Parathyroid adenoma (tissue), 2 donors: ENCODE measurements around the gene ADD2.

Source experiments
- H2AFZ ChIP-seq: fragments of 300-600 bp; sonication (generic); one replicate; pipeline ENCODE4 v1.7.0; 2017; ENCODE audit warnings: antibody characterized with exemption, mild to moderate bottlenecking
- H3K27ac ChIP-seq: fragments of 300-600 bp; sonication (generic); one replicate; pipeline ENCODE4 v1.7.0; 2017
- H3K27me3 ChIP-seq: fragments of 300-600 bp; sonication (generic); one replicate; pipeline ENCODE4 v1.7.0; 2017; ENCODE audit warnings: low read length; ENCODE audit not compliant: control insufficient read depth, insufficient read depth
- H3K36me3 ChIP-seq: fragments of 300-600 bp; sonication (generic); one replicate; pipeline ENCODE4 v1.7.0; 2017; ENCODE audit warnings: low read length; ENCODE audit not compliant: control insufficient read depth, insufficient read depth
- H3K4me1 ChIP-seq: fragments of 300-600 bp; sonication (generic); one replicate; pipeline ENCODE4 v1.7.0; 2017; ENCODE audit warnings: control low read depth
- H3K4me2 ChIP-seq: fragments of 300-600 bp; sonication (generic); one replicate; pipeline ENCODE4 v1.7.0; 2017; ENCODE audit warnings: low read length
- H3K4me3 ChIP-seq: fragments of 300-600 bp; sonication (generic); one replicate; pipeline ENCODE4 v1.7.0; 2017; ENCODE audit warnings: low read depth, low read length
- H3K79me2 ChIP-seq: fragments of 300-600 bp; sonication (generic); one replicate; pipeline ENCODE4 v1.7.0; 2017; ENCODE audit warnings: control low read depth
- H3K9ac ChIP-seq: fragments of 300-600 bp; sonication (generic); one replicate; pipeline ENCODE4 v1.7.0; 2017; ENCODE audit warnings: mild to moderate bottlenecking
- H3K9me3 ChIP-seq: fragments of 300-600 bp; sonication (generic); one replicate; pipeline ENCODE4 v1.7.0; 2017; ENCODE audit warnings: low read length; ENCODE audit not compliant: control insufficient read depth
- CTCF ChIP-seq: fragments of 300-600 bp; sonication (generic); IDR thresholded peaks from one replicate; pipeline ENCODE4 v1.7.0; 2017; ENCODE audit warnings: antibody characterized with exemption, mild to moderate bottlenecking
- donor health status: primary hyperparathyroidism.

The ADD2 gene

GRCh38 chr2:70747284-70747683, 20.7 kb downstream of the ADD2 start:
- Histone ChIP-seq H3K4me3 (no peak overlapping the region), H2AFZ (no peak overlapping the region), H3K79me2 (no peaks in the 10 kb centered on the region), H3K9ac (no peak overlapping the region), H3K4me1 (no peaks in the 10 kb centered on the region), H3K4me2 (no peak overlapping the region), H3K27me3 (no peaks in the 10 kb centered on the region), H3K27ac (no peak overlapping the region), H3K36me3 (no peaks in the 10 kb centered on the region), H3K9me3 (no peaks in the 10 kb centered on the region)
- no peak for TF ChIP-seq CTCF

- no peak overlapping the region for H2AFZ ChIP-seq
- H3K9ac ChIP-seq, result no peak overlapping the region
- no peak overlapping the region for H3K4me2 ChIP-seq
- no peaks in the 10 kb centered on the region for H3K79me2 ChIP-seq
- H3K27me3 ChIP-seq, result no peaks in the 10 kb centered on the region
- H3K27ac ChIP-seq, result no peak overlapping the region
- H3K4me1 ChIP-seq, result no peaks in the 10 kb centered on the region
- H3K36me3 ChIP-seq, result no peaks in the 10 kb centered on the region
- TF ChIP-seq CTCF, result no peak
- H3K9me3 ChIP-seq, result no peaks in the 10 kb centered on the region
- H3K4me3 ChIP-seq, result no peak overlapping the region
These were observed 21.7 kb downstream of the ADD2 start for GRCh38 chr2:70746094-70746974.

DNA sequence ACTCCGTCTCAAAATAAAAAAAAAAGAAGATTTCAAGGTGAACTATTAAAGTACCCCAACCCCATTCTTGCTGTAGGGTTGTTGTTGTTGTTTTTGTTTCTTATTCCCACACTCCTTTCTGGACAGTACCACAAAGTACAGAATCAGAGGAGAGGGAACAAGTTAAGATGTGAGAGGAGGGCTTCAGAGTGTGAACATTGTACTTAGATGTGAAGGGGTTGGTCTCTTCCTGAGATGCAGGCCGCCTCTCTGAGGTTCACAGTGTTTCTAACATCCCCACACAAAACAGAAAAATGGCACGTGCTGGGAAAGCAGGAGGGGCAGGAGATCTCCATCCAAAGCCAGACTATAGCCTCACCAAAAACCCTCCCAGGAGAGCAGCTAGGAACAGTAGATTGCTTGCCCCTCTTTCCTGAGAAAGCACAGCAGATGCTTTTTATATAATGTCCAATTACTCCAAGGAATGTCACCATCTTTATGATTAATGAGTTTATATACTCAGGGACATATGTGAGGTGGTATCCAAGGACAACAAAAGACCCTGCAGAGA, 22.6 kb downstream of the ADD2 start:
- Histone ChIP-seq H3K9ac (no peak overlapping the region), H3K4me3 (no peak overlapping the region), H3K36me3 (no peaks in the 10 kb centered on the region), H2AFZ (no peak overlapping the region), H3K4me1 (no peaks in the 10 kb centered on the region), H3K79me2 (no peaks in the 10 kb centered on the region), H3K9me3 (no peaks in the 10 kb centered on the region), H3K27me3 (no peaks in the 10 kb centered on the region), H3K27ac (no peak overlapping the region), H3K4me2 (no peak overlapping the region)
- no peak for TF ChIP-seq CTCF

DNA sequence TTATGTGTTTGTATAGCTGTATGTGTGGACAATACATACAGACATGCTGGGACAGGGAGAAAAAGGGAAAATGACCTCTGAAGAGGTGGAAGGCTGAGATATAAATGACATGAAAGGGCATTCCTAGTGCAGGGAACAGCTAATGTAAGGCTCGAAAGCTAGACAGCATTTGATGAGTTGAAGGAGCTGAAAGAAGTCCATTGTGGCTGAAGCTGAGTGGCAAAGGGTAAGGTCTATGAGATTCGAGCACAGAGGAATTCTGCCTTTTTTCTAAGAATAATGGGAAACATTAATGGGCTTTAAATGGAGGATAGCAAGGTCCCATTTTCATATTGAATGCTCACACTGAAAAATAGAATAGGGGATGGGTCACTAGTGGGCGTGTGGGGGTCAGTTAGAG, 23.6 kb downstream of the ADD2 start:
- H3K27me3 ChIP-seq, result no peaks in the 10 kb centered on the region
- no peak overlapping the region for H3K4me3 ChIP-seq
- H3K4me2 ChIP-seq, result no peak overlapping the region
- no peak overlapping the region for H2AFZ ChIP-seq
- no peaks in the 10 kb centered on the region for H3K4me1 ChIP-seq
- no peak for TF ChIP-seq CTCF
- H3K79me2 ChIP-seq, result no peaks in the 10 kb centered on the region
- H3K27ac ChIP-seq, result no peak overlapping the region
- no peaks in the 10 kb centered on the region for H3K36me3 ChIP-seq
- no peak overlapping the region for H3K9ac ChIP-seq
- no peaks in the 10 kb centered on the region for H3K9me3 ChIP-seq
